GM23248 (cell line): ENCODE results near the gene GPR68.

Source experiments
- EZH2 ChIP-seq: fragments of 200-600 bp; sonication (generic); IDR thresholded peaks from 2 replicates; pipeline ENCODE4 v1.6.1; 2018; ENCODE audit warnings: antibody characterized with exemption, mild to moderate bottlenecking; ENCODE audit not compliant: insufficient read depth, poor library complexity, severe bottlenecking
- EZH2phosphoT487 ChIP-seq: fragments of 200-600 bp; sonication (generic); IDR thresholded peaks from 2 replicates; pipeline ENCODE4 v1.6.1; 2018; ENCODE audit warnings: antibody characterized with exemption, moderate library complexity, mild to moderate bottlenecking, low read depth; ENCODE audit not compliant: insufficient read depth

- no peak for TF ChIP-seq EZH2
- TF ChIP-seq EZH2phosphoT487 = no peak
Observed at GRCh38 chr14:91246051-91246852, 1.7 kb upstream of the GPR68 start.
